ENCODE measurements around the gene WASF3. TPM values are rescaled to one million over a fixed set of nuclear protein-coding genes. Genes with fewer than 3 reads are reported as not detected.

The WASF3 gene
- total RNA-seq, 1 experiment from 2014 or later = 3.4 TPM

DNA sequence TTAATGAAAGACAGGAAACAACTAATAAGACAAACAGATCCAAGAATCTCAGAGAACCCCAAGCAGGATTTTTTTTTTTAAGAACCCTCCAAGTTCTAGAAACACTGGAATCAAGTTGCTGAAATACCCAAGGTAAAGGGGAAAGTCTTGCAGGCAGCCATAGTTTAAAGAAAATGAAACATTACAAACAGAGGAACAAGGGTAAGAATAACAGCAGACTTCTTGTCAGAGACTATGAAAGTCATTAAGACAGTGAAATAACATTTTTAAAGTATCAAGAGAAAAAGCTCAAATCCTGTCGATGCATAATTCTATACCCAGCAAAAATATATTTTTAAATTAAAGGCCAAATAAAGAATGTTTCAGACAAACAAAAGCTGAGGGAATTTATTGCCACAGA, 67.1 kb downstream of the WASF3 start:
- Histone ChIP-seq H3K9me2 (ENCODE audit: insufficient read depth) (no peaks in the 10 kb centered on the region), H3K36me3 (ENCODE audit: control insufficient read depth in 1 of 2, insufficient read depth in 2 of 2, low read length in 2 of 2) (no peaks in the 10 kb centered on the region), H3K4me2 (ENCODE audit: low read length) (no peak overlapping the region), H2AFZ (ENCODE audit: low read depth, low read length, poor library complexity, severe bottlenecking) (no peak overlapping the region), H4K20me1 (ENCODE audit: insufficient read depth) (no peaks in the 10 kb centered on the region), H3K79me2 (ENCODE audit: insufficient read depth, low read length) (no peaks in the 10 kb centered on the region), H3K27me3 (ENCODE audit: insufficient read depth, low read length) (no peaks in the 10 kb centered on the region), H3K9me3 (ENCODE audit: control insufficient read depth in 1 of 2, insufficient read depth in 1 of 2, low read depth in 1 of 2, low read length in 2 of 2) (peaks cover 10 to 11% of the 10 kb centered on the region in 2 experiments; a peak in 2 of 4 replicates), H3K4me3 (replicated peaks in 1 of 2; ENCODE audit: low read depth in 1 of 2, low read length in 2 of 2) (no peak overlapping the region), H3K27ac (ENCODE audit: low read depth, low read length) (no peak overlapping the region), H3K9ac (ENCODE audit: low read length) (no peak overlapping the region), H3K4me1 (ENCODE audit: control insufficient read depth in 1 of 2, insufficient read depth in 2 of 2, low read length in 2 of 2) (no peaks in the 10 kb centered on the region)
- intact Hi-C loops (cut with micrococcal nuclease) = no loop called here
- DNase-seq (ENCODE audit: low read depth, low spot score) (no peak), ATAC-seq (no peak)
- POLR2A ChIA-PET = no interaction called here
- TF ChIP-seq TCF7L2 (IDR thresholded peaks at IDR 0.05; ENCODE audit: borderline replicate concordance, extremely low read depth, insufficient read depth, insufficient read length) (no peak), EGR1 (IDR thresholded peaks at IDR 0.05; ENCODE audit: low read depth) (no peak), CEBPB (IDR thresholded peaks at IDR 0.05; ENCODE audit: low read depth) (no peak), POLR2AphosphoS5 (IDR thresholded peaks at IDR 0.05; ENCODE audit: low read depth, low read length) (no peak), RAD21 (IDR thresholded peaks at IDR 0.05; ENCODE audit: low read depth) (no peak), REST (IDR thresholded peaks at IDR 0.05; ENCODE audit: low read depth) (no peak), ELF1 (IDR thresholded peaks at IDR 0.05; ENCODE audit: borderline replicate concordance, low read depth) (no peak), SP1 (IDR thresholded peaks at IDR 0.05; ENCODE audit: low read depth) (no peak), EZH2phosphoT487 (IDR thresholded peaks at IDR 0.05; ENCODE audit: borderline replicate concordance) (no peak), EZH2 (IDR thresholded peaks at IDR 0.05) (no peak), YY1 (IDR thresholded peaks at IDR 0.05; ENCODE audit: extremely low read depth, insufficient replicate concordance, low read depth, low read length) (no peak), CBX3 (IDR thresholded peaks at IDR 0.05; ENCODE audit: low read depth) (no peak), POLR2A (IDR thresholded peaks at IDR 0.05; ENCODE audit: borderline replicate concordance, extremely low read depth, insufficient read depth, insufficient read length) (no peak), ZNF274 (IDR thresholded peaks at IDR 0.05; ENCODE audit: low read depth, low read length) (no peak), SIN3A (IDR thresholded peaks at IDR 0.05; ENCODE audit: low read depth) (no peak), FOSL1 (IDR thresholded peaks at IDR 0.05; ENCODE audit: low read depth) (no peak)
- TF ChIP-seq, protein P1, sequence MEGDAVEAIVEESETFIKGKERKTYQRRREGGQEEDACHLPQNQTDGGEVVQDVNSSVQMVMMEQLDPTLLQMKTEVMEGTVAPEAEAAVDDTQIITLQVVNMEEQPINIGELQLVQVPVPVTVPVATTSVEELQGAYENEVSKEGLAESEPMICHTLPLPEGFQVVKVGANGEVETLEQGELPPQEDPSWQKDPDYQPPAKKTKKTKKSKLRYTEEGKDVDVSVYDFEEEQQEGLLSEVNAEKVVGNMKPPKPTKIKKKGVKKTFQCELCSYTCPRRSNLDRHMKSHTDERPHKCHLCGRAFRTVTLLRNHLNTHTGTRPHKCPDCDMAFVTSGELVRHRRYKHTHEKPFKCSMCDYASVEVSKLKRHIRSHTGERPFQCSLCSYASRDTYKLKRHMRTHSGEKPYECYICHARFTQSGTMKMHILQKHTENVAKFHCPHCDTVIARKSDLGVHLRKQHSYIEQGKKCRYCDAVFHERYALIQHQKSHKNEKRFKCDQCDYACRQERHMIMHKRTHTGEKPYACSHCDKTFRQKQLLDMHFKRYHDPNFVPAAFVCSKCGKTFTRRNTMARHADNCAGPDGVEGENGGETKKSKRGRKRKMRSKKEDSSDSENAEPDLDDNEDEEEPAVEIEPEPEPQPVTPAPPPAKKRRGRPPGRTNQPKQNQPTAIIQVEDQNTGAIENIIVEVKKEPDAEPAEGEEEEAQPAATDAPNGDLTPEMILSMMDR (IDR thresholded peaks at IDR 0.05 in 2 of 3, conservative IDR thresholded peaks at IDR 0.05 in 1 of 3; ENCODE audit: borderline replicate concordance in 1 of 3, insufficient read depth in 1 of 3, low read depth in 2 of 3, low read length in 2 of 3) = no peak
- TF ChIP-seq, protein P2, sequence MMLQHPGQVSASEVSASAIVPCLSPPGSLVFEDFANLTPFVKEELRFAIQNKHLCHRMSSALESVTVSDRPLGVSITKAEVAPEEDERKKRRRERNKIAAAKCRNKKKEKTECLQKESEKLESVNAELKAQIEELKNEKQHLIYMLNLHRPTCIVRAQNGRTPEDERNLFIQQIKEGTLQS (IDR thresholded peaks at IDR 0.05) = no peak
- TF ChIP-seq, protein P3, sequence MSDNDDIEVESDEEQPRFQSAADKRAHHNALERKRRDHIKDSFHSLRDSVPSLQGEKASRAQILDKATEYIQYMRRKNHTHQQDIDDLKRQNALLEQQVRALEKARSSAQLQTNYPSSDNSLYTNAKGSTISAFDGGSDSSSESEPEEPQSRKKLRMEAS (IDR thresholded peaks at IDR 0.05) = no peak
- TF ChIP-seq, protein P4, sequence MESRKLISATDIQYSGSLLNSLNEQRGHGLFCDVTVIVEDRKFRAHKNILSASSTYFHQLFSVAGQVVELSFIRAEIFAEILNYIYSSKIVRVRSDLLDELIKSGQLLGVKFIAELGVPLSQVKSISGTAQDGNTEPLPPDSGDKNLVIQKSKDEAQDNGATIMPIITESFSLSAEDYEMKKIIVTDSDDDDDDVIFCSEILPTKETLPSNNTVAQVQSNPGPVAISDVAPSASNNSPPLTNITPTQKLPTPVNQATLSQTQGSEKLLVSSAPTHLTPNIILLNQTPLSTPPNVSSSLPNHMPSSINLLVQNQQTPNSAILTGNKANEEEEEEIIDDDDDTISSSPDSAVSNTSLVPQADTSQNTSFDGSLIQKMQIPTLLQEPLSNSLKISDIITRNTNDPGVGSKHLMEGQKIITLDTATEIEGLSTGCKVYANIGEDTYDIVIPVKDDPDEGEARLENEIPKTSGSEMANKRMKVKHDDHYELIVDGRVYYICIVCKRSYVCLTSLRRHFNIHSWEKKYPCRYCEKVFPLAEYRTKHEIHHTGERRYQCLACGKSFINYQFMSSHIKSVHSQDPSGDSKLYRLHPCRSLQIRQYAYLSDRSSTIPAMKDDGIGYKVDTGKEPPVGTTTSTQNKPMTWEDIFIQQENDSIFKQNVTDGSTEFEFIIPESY (IDR thresholded peaks at IDR 0.05; ENCODE audit: extremely low read depth, insufficient replicate concordance, low read length) = no peak
- BruUV-seq (replicated peaks) = no TSS peak
- RAD21 ChIA-PET (ENCODE audit: low non-redundant PET in 1 of 2, low total read pairs in 2 of 2, uncharacterized antibody in 2 of 2, unreplicated experiment in 2 of 2) = no interaction called here
- CTCF ChIA-PET = no interaction called here
